Ascending aorta (tissue), 2 donors: ENCODE measurements around the gene PLEKHO1. TPM values are rescaled to one million over a fixed set of nuclear protein-coding genes. Genes with fewer than 3 reads are reported as not detected.

Experiments
- DNase-seq, 2 donors: peaks; one replicate each; pipeline ENCODE4 v3.0.0-alpha.2; 2019; ENCODE audit warnings: low spot score in 2 of 2
- H3K27ac ChIP-seq, 2 donors: fragments of 200-600 bp; sonication (generic); one replicate each; pipeline ENCODE4 v1.5.1; 2016 to 2017; ENCODE audit warnings: mild to moderate bottlenecking in 1 of 2
- H3K27me3 ChIP-seq: fragments of 200-600 bp; sonication (generic); one replicate; pipeline ENCODE4 v1.5.1; 2017
- H3K36me3 ChIP-seq, 2 donors: fragments of 200-600 bp; sonication (generic); one replicate each; pipeline ENCODE4 v1.5.1; 2016
- H3K4me1 ChIP-seq, 2 donors: fragments of 200-600 bp; sonication (generic); one replicate each; pipeline ENCODE4 v1.5.1; 2016 to 2017; ENCODE audit warnings: mild to moderate bottlenecking in 1 of 2
- H3K4me3 ChIP-seq, 2 donors: fragments of 200-600 bp; sonication (generic); one replicate each; pipeline ENCODE4 v1.5.1; 2016 to 2017; ENCODE audit warnings: mild to moderate bottlenecking in 1 of 2
- H3K9me3 ChIP-seq, 2 donors: fragments of 200-600 bp; sonication (generic); one replicate each; pipeline ENCODE4 v1.5.1; 2016
- CTCF ChIP-seq, 3 experiments: fragments of 200-600 bp in 2 of 3; fragments of 450-650 bp in 1 of 3; sonication (generic) in 2 of 3; IDR thresholded peaks; one replicate each; pipeline ENCODE4 v1.5.1; 2016 to 2019; ENCODE audit warnings: antibody characterized with exemption in 3 of 3, mild to moderate bottlenecking in 1 of 3, moderate library complexity in 1 of 3
- intact Hi-C: fragments of 100-400 bp; cut with DNase I; formaldehyde crosslinking; loops from one replicate; pipeline ENCODE4 v1.15.1; 2023
- total RNA-seq: library from RNA; depleted of rRNA; stranded (reverse); fragments of >200 nt; gene quantifications from one replicate; pipeline ENCODE4 v1.1.0, GENCODE V29; 2016

Gene PLEKHO1
- total RNA-seq, 1 donor from 2014 or later = 88.9 TPM

GRCh38 chr1:150162582-150162861 is 12.8 kb downstream of the PLEKHO1 start:
- Histone ChIP-seq H3K27ac (peak overlapping the region; percentile 94 to 98), H3K9me3 (no peaks in the 10 kb centered on the region), H3K36me3 (peaks cover 26 to 27% of the 10 kb centered on the region in 2 donors), H3K4me1 (peaks cover 18 to 29% of the 10 kb centered on the region in 2 donors), H3K4me3 (peak overlapping the region; percentile 39 to 57), H3K27me3 (no peaks in the 10 kb centered on the region)
- TF ChIP-seq CTCF (IDR thresholded peaks at IDR 0.05) = no peak
- intact Hi-C loops = loop anchor here (2.0 kb wide), 2 partner anchors 24 to 96 kb away; partner anchors contain the start of gene VPS45
- no peak for DNase-seq

GRCh38 chr1:150162862-150163706 is 13.4 kb downstream of the PLEKHO1 start:
- H3K4me1 ChIP-seq = peaks cover 18 to 29% of the 10 kb centered on the region in 2 donors
- H3K27ac ChIP-seq = peak overlapping the region; percentile 94 to 98
- peak; percentile 93 to 97 for DNase-seq
- H3K9me3 ChIP-seq = no peaks in the 10 kb centered on the region
- TF ChIP-seq CTCF (IDR thresholded peaks at IDR 0.05) = no peak
- intact Hi-C loops = loop anchor here (1.0 to 2.0 kb wide), 3 partner anchors 14 to 96 kb away; partner anchors contain the start of genes PLEKHO1 and VPS45
- no peaks in the 10 kb centered on the region for H3K27me3 ChIP-seq
- peaks cover 20 to 22% of the 10 kb centered on the region in 2 donors for H3K36me3 ChIP-seq
- peak overlapping the region; percentile 39 to 57 for H3K4me3 ChIP-seq

- DNase-seq = no peak
- peaks cover 10% of the 10 kb centered on the region in 2 donors for H3K36me3 ChIP-seq
- H3K9me3 ChIP-seq = no peaks in the 10 kb centered on the region
- peak overlapping the region; percentile 84 to 98 for H3K27ac ChIP-seq
- H3K4me1 ChIP-seq = peaks cover 18 to 34% of the 10 kb centered on the region in 2 donors
- no peaks in the 10 kb centered on the region for H3K27me3 ChIP-seq
- intact Hi-C loops = no loop called here
- no peak overlapping the region for H3K4me3 ChIP-seq
- no peak for TF ChIP-seq CTCF (IDR thresholded peaks at IDR 0.05)
Measured at GRCh38 chr1:150164224-150164623, 14.5 kb downstream of the PLEKHO1 start.

- no peak for TF ChIP-seq CTCF (IDR thresholded peaks at IDR 0.05)
- Histone ChIP-seq H3K36me3 (peaks cover 4 to 5% of the 10 kb centered on the region in 2 donors), H3K27me3 (no peaks in the 10 kb centered on the region), H3K4me1 (peaks cover 18 to 34% of the 10 kb centered on the region in 2 donors), H3K4me3 (no peak overlapping the region), H3K27ac (peak overlapping the region; percentile 84 to 98), H3K9me3 (no peaks in the 10 kb centered on the region)
- no peak for DNase-seq
- intact Hi-C loops = loop anchor here (5.0 kb wide), 2 partner anchors 152 to 202 kb away; partner anchors contain the start of gene OTUD7B
Measured at GRCh38 chr1:150164779-150165178, 15.1 kb downstream of the PLEKHO1 start.

GRCh38 chr1:150165622-150166612 is 16.2 kb downstream of the PLEKHO1 start:
- H3K4me1 ChIP-seq = peaks cover 18 to 30% of the 10 kb centered on the region in 2 donors
- TF ChIP-seq CTCF (IDR thresholded peaks at IDR 0.05) = peak; percentile 55 to 76 (median 60)
- no peaks in the 10 kb centered on the region for H3K9me3 ChIP-seq
- H3K27ac ChIP-seq = peak overlapping the region; percentile 84 to 98
- no peak for DNase-seq
- intact Hi-C loops = loop anchor here (5.0 kb wide), 2 partner anchors 154 to 204 kb away; partner anchors contain the start of gene OTUD7B
- H3K27me3 ChIP-seq = no peaks in the 10 kb centered on the region
- no peak overlapping the region for H3K4me3 ChIP-seq
- H3K36me3 ChIP-seq = no peaks in the 10 kb centered on the region
